GM19468 (cell line): ENCODE measurements around the gene DDT.
"Not testable (repeated sequence)": the region's sequence is repeated elsewhere in the genome, so short reads cannot be mapped to it uniquely, and the experiment has no call there.

Experiments used
- ATAC-seq: cut with Tn5 transposase; IDR thresholded peaks from one replicate; pipeline ENCODE4 v1.9.1; 2021; ENCODE audit warnings: mild to moderate bottlenecking, moderate library complexity, moderate number of reproducible peaks; ENCODE audit not compliant: unreplicated experiment; ENCODE audit errors: extremely low read depth

DDT gene

DNA sequence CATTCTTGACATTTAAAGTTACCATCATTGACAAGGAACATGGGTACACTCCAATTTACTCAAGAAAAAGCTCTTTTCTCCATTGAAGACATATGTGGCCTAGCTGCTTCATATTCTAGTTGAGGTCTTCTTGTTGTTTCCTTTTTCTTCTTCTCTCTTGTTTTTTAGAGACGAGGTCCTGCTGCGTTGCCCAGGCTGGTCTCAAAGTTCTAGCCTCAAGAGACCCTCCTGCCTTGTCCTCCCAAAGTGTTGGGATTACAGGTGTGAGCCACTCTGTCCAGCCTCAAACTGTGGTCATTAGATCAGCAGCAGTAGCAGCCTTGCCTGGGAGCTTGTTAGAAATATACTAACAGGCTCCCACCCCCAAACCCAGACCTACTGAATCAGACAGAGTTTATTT is 18.8 kb upstream of the DDT start:
- not testable (repeated sequence) for ATAC-seq

DNA sequence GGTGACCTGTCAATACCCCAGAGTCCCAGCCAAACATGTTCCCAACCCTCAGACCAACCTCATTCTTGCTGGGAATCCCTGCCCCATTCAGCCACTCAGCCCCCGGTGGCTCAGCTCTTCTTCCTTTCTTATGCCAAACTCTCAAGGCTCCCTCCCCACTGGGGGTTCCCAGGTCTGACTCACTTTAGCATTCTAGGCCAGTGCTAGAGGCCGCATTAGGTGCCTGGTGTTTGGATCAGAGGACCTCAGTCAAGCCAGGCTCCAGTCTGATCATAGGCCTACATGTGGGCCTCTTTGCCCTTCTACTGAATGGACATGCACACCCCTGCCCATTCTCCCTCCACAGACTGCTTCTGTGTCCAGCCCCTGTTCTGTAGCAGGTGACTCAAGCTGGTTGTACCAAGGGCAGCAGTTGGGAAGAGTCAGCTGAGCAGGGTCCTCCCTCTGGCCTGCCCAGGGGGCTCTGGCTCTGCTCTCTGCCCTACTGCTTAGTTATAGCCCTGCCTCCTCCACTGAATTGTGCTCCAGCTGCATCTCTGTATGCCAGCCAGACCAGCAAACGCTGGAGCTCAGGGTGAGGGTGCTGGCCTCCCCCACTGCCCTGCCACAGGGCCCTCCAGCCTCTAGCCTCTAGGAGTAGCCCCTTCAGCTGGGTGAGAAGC is 15.5 kb upstream of the DDT start:
- ATAC-seq: not testable (repeated sequence)

DNA sequence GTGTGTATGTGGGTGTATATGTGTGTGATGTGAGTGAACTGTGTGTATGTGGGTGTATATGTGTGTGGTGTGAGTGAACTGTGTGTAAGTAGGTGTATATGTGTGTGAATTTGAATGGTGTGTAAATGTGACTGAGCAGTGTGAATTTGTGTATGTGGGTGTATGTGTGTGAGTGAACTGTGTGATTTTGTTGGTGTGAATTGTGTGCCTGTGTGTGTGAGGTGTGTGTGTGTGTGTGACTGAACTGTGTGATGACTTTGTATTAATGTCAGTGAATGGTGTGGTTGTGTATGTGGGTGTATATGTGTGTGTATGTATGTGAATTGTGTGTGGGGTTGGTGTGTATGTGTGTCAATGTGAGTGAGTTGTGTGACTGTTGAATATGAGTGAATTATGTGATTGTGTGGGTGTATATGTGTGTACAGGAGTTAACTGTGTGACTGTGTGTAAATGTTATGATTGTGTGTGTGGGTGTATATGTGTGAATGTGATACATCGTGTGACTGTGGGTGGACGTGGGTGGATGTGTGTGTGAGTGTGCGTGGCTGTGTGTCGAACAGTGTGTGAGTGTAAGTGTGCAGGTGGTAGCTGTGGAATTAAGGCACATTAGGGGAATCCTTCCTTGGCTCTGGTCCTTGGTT is 12.4 kb upstream of the DDT start:
- ATAC-seq: not testable (repeated sequence)

GRCh38 chr22:23986089-23986488 is 11.8 kb upstream of the DDT start:
- not testable (repeated sequence) for ATAC-seq

- ATAC-seq: no peak
These were observed 10.2 kb upstream of the DDT start for GRCh38 chr22:23984430-23984829.

GRCh38 chr22:23980567-23980966 is 6.3 kb upstream of the DDT start:
- not testable (repeated sequence) for ATAC-seq

GRCh38 chr22:23979557-23980240 is 5.5 kb upstream of the DDT start, which contains the start of gene GSTT2:
Gene GSTT2 (plus strand): TSS chr22:23980134.
- ATAC-seq: not testable (repeated sequence)

GRCh38 chr22:23977304-23977703 is 3.1 kb upstream of the DDT start:
- not testable (repeated sequence) for ATAC-seq

DNA sequence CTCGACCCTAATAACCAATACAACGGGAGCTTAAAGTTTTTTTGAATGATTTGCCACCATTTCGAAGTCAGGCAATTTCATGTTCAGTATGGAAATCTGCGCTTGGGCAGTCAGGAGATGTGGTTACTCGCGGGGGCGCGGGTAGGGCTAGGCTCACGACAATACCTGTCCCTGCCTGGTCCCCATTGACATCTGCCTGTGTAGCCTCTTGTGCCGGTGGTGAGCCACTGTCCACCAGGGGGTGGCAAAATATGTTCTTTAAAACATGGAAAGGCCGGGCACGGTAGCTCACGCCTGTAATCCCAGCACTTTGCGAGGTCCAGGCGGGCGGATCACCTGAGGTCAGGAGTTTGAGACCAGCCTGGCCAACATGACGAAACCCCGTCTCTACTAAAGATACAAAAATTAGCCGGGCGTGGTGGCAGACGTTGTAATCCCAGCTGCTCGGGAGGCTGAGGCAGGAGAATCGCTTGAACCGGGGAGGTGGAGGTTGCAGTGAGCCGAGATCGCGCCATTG is 653 bp upstream of the DDT start:
- not testable (repeated sequence) for ATAC-seq

DNA sequence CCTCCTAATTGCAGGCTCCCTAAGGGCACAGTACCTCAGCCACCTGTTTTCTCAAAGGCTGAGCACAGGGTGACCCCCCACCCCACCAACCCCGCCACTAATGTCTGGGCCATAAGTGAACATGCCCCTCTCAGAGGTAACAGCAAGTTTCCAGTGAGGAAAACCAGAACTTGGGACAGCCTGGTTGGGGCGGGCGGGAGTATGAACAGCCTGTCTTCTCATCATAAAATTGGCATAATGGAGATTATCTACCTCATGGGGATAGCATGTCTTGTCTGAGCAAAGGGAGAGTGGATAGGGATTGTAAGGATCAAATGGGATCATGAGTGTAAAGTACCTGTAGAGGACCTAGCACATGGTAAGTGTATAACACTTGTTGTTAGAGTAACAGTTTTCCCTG is 2.3 kb downstream of the DDT start:
- not testable (repeated sequence) for ATAC-seq

DNA sequence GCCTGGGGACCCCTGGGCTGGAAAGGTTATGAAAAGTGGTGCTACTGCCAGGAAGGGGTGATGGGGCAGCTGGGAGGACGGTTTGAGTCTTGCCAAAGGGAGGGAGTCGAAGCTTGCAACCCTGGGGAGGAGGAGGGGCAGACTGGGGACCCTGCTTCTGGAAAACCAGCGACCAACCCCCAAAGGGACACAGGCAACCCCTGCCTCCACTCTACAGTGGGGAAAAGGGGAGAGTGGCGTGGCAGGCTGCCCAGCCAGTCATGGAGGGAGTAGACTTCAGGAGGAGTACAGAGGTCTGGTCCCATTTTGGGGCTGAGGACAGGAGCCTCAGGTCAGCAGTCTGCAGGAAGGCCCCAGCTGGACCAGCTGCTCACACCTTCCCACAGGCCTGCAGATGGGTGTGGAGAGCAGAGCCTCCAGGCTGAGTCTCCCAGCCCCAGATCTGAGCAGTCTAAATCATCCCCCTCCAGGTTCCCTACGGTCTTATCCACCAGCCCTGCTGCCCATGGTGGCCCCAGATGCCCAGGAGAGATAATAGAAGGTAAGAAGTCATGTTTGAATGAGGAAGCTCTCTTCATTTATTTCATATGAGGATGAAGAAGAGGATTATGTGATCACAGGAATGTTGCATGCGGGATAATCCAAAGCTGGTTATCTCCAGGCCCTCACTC is 3.3 kb downstream of the DDT start:
- ATAC-seq: no peak

DNA sequence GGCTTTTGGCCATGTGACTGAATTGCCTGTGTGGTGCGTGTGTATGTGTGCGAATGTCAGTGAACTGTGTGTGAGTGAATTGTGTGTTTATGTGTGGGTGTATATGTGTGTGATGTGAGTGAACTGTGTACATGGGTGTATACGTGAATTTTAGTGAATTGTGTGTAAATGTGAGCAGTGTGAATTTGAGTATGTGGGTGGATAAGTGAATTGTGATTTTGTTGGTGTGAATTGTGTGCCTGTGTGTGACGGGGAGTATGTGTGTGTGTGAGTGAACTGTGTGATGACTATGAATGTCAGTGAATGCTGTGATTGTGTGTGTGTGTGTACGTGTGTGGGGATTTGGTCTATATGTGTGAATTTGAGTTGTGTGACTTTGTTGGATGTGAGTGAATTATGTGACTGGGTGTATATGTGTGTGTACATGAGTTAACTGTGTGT is 4.0 kb downstream of the DDT start:
- no peak for ATAC-seq

- no peak for ATAC-seq
These were observed 5.2 kb downstream of the DDT start for GRCh38 chr22:23969071-23969470.

- peak; percentile 84 for ATAC-seq
These were observed 7.7 kb downstream of the DDT start, which contains the start of gene DDTL for GRCh38 chr22:23966568-23966967. Gene DDTL (plus strand): TSS chr22:23966888. CDS start chr22:23966915, 27 bp downstream.

GRCh38 chr22:23966094-23966493 is 8.1 kb downstream of the DDT start:
- ATAC-seq: not testable (repeated sequence)

GRCh38 chr22:23961084-23961771 is 13.0 kb downstream of the DDT start, which contains the start of gene GSTT2B:
Gene GSTT2B (minus strand): TSS chr22:23961195. CDS start chr22:23961131, 64 bp downstream.
- not testable (repeated sequence) for ATAC-seq

DNA sequence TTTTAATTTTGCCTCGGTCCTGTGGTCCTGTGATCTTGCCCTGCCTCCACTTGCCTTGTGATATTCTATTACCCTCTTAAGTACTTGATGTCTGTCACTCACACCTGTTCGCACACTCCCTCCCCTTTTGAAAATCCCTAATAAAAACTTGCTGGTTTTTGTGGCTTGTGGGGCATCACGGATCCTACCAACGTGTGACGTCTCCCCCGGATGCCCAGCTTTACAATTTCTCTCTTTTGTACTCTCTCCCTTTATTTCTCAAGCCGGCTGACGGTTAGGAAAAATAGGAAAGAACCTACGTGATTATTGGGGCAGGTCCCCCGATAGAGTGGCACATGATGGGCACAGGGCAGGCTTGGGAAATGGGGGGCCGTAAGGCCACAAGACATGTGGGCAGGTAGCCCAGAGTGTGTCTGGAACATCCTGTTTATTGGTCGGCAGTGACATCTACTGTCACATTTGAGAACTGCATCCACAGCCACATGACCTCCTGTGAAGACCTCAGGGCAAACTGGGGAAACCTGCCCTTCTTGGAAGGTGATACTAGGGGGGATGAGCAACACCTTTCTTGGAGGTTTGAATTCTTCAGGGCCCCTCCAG is 17.8 kb downstream of the DDT start:
- ATAC-seq: not testable (repeated sequence)

- ATAC-seq: not testable (repeated sequence)
These were observed 18.4 kb downstream of the DDT start for GRCh38 chr22:23955886-23956285.

GRCh38 chr22:23954991-23955305 is 19.3 kb downstream of the DDT start:
- ATAC-seq: not testable (repeated sequence)
